ENCODE results near the gene MYO1D.

- TF ChIP-seq EZH2 (IDR thresholded peaks at IDR 0.05) (no peak), POLR2A (IDR thresholded peaks at IDR 0.05; ENCODE audit: borderline replicate concordance, extremely low read depth, insufficient read depth, insufficient read length) (no peak), MAX (IDR thresholded peaks at IDR 0.05) (no peak), ZNF274 (IDR thresholded peaks at IDR 0.05; ENCODE audit: low read depth, low read length) (no peak), FOSL1 (IDR thresholded peaks at IDR 0.05; ENCODE audit: low read depth) (no peak), EGR1 (IDR thresholded peaks at IDR 0.05; ENCODE audit: low read depth) (no peak), CEBPB (IDR thresholded peaks at IDR 0.05; ENCODE audit: low read depth) (no peak), TCF7L2 (IDR thresholded peaks at IDR 0.05; ENCODE audit: borderline replicate concordance, extremely low read depth, insufficient read depth, insufficient read length) (no peak), YY1 (IDR thresholded peaks at IDR 0.05; ENCODE audit: extremely low read depth, insufficient replicate concordance, low read depth, low read length) (no peak), SP1 (IDR thresholded peaks at IDR 0.05; ENCODE audit: low read depth) (no peak), ZFX (IDR thresholded peaks at IDR 0.05) (no peak)
- TF ChIP-seq, protein P1, sequence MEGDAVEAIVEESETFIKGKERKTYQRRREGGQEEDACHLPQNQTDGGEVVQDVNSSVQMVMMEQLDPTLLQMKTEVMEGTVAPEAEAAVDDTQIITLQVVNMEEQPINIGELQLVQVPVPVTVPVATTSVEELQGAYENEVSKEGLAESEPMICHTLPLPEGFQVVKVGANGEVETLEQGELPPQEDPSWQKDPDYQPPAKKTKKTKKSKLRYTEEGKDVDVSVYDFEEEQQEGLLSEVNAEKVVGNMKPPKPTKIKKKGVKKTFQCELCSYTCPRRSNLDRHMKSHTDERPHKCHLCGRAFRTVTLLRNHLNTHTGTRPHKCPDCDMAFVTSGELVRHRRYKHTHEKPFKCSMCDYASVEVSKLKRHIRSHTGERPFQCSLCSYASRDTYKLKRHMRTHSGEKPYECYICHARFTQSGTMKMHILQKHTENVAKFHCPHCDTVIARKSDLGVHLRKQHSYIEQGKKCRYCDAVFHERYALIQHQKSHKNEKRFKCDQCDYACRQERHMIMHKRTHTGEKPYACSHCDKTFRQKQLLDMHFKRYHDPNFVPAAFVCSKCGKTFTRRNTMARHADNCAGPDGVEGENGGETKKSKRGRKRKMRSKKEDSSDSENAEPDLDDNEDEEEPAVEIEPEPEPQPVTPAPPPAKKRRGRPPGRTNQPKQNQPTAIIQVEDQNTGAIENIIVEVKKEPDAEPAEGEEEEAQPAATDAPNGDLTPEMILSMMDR (IDR thresholded peaks at IDR 0.05 in 2 of 3, conservative IDR thresholded peaks at IDR 0.05 in 1 of 3; ENCODE audit: borderline replicate concordance in 1 of 3, insufficient read depth in 1 of 3, low read depth in 2 of 3, low read length in 2 of 3): no peak
- TF ChIP-seq, protein P2, sequence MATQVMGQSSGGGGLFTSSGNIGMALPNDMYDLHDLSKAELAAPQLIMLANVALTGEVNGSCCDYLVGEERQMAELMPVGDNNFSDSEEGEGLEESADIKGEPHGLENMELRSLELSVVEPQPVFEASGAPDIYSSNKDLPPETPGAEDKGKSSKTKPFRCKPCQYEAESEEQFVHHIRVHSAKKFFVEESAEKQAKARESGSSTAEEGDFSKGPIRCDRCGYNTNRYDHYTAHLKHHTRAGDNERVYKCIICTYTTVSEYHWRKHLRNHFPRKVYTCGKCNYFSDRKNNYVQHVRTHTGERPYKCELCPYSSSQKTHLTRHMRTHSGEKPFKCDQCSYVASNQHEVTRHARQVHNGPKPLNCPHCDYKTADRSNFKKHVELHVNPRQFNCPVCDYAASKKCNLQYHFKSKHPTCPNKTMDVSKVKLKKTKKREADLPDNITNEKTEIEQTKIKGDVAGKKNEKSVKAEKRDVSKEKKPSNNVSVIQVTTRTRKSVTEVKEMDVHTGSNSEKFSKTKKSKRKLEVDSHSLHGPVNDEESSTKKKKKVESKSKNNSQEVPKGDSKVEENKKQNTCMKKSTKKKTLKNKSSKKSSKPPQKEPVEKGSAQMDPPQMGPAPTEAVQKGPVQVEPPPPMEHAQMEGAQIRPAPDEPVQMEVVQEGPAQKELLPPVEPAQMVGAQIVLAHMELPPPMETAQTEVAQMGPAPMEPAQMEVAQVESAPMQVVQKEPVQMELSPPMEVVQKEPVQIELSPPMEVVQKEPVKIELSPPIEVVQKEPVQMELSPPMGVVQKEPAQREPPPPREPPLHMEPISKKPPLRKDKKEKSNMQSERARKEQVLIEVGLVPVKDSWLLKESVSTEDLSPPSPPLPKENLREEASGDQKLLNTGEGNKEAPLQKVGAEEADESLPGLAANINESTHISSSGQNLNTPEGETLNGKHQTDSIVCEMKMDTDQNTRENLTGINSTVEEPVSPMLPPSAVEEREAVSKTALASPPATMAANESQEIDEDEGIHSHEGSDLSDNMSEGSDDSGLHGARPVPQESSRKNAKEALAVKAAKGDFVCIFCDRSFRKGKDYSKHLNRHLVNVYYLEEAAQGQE (IDR thresholded peaks at IDR 0.05; ENCODE audit: low read depth): no peak
Observed at GRCh38 chr17:32827227-32827626, 49.7 kb downstream of the MYO1D start.

All from HCT116 (cell line).